Fibroblast of skin of back (primary cell): ENCODE measurements around the gene ARG2.
A peak's percentile ranks its signal among the peaks of the same experiment; 100 is the strongest.

ENCODE experiments used
- DNase-seq: peaks from one replicate; pipeline ENCODE4 v3.0.0-alpha.2; 2013

The ARG2 gene

DNA sequence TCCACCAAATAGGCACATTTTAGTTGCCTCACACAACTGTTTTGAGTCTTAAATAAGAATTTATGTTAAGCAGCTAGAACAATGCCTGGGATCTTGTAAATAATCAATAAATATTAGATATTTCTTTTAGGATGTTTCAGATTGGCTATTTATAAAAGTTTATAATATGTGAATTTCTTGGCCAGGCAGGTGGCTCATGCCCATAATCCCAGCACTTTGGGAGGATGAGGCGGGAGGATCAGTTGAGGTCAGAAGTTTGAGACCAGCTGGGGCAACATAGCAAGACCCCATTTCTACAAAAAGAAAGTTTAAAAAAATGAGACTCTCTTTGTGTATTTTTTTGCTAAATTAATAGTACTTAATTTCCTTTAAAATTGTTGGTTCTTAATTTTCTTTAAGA lies 21.8 kb downstream of the ARG2 start:
- no peak for DNase-seq

DNA sequence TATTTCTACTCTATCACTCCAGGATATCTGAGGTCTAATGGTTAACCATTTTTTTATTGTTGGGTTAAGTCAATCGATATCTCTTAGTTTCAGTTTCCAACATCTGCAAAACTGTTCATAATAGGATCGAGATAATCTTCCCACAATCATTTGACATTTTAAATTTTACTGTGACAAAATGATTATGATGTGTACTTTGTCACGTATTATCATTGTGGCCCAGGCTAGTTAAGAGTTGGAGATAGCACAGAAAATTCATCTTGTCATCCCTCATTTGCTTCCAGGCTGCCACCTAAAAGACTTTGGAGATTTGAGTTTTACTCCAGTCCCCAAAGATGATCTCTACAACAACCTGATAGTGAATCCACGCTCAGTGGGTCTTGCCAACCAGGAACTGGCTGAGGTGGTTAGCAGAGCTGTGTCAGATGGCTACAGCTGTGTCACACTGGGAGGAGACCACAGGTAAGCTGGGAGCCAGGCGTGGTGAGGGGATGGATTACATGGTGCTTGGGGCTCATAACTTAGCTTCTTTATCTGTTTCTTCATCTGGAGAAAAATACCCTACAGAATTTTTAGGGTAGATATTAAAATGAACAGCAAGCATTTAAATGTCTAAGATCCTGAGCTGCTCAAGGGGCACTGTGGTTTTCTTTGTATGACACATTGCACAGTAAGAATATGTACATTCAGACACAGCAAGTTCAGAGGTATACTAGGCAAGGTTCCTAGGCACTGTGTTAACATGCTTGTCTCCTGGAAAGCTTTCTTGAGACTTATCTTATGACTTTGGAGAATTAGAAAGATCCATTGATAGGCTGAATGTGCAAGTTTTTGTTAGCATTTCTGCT lies 22.4 kb downstream of the ARG2 start:
- no peak for DNase-seq

DNA sequence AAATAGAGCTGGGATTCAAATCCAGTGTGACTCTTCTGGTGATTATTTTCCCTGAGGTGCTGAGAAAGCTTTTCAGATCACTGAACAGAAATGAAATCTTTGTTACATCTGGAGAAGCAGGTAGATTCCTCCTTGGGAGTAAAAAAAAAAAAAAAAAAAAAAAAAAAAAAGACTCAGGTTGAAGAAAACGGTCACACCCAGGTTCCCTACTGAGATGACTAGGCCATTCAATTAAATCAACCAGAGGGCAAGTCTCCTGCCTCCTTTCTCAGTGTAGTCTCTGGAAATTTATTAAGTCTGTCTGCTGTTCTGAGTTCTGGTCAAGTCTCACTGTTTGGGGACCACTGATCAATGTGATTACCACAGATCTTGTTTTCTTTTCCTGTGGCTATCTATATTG lies 24.0 kb downstream of the ARG2 start:
- no peak for DNase-seq

DNA sequence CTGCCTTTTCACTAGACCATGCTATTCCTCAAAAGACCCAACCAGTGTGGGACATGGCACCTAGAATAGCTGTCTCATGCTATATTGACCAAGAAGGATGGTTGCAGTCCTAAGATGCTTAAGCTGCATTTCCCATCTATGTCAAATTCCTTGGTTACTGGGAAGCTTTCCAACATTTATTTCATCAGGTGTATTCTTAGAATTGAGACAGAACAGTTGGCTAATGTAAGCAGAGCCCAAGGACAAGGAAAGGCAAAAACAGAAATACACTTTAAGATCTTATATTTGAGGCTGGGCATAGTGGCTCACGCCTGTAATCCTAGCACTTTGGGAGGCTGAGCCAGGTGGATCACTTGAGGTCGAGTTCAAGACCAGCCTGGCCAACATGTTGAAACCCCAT lies 24.7 kb downstream of the ARG2 start:
- no peak for DNase-seq

DNA sequence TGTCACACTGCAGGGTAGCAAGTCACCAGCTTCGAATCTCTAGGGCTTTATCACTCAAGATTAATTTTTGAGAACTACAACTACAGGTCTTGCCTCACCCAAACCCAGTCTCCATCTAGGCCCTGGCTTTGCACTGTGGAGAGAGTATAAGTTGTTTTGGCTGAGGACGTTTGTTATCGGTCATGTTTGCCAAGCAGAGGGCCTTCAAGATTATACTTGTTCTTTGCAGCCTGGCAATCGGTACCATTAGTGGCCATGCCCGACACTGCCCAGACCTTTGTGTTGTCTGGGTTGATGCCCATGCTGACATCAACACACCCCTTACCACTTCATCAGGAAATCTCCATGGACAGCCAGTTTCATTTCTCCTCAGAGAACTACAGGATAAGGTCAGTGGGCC lies 25.7 kb downstream of the ARG2 start:
- no peak for DNase-seq

DNA sequence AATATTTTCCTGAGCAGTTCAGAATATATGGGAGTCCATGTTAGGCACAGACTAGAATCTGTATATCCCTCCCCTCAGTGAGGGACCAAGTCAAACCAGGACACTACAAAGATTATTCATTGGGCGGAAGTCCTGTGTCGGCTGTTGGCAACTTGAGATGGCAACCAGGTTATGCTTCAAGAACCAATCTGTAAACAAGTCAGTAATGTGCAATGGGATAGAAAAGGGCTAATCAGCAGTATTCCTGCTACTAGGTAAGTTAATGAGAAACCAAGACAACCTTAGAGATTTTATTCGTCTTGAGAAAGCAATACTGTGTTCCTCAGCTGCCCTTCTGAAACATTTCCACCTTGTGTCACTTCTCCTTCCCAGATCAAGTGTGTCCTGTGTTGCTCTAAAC lies 26.4 kb downstream of the ARG2 start:
- no peak for DNase-seq

DNA sequence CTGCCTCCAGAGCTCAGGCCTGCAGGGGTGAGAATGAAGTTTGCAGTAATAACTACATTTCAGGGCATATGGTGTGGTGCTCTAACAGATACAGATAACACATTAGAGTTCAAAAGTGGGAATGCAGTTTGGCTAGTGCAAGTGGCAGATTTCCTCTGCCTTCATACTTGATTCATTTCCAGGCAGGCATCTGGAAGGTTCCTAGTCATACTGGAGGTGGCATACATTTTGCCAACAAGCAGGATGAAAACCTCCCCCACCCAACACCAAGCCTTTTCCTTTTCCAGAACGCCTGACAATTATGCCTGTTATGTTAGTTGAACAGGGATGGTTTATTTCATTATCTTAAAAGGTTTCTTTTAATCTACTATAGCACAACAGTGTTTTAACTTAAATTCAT lies 30.4 kb downstream of the ARG2 start:
- no peak for DNase-seq

DNA sequence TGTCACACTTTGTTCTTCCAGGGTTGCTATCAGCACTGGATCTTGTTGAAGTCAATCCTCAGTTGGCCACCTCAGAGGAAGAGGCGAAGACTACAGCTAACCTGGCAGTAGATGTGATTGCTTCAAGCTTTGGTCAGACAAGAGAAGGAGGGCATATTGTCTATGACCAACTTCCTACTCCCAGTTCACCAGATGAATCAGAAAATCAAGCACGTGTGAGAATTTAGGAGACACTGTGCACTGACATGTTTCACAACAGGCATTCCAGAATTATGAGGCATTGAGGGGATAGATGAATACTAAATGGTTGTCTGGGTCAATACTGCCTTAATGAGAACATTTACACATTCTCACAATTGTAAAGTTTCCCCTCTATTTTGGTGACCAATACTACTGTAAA lies 31.0 kb downstream of the ARG2 start:
- peak; percentile 53 for DNase-seq

DNA sequence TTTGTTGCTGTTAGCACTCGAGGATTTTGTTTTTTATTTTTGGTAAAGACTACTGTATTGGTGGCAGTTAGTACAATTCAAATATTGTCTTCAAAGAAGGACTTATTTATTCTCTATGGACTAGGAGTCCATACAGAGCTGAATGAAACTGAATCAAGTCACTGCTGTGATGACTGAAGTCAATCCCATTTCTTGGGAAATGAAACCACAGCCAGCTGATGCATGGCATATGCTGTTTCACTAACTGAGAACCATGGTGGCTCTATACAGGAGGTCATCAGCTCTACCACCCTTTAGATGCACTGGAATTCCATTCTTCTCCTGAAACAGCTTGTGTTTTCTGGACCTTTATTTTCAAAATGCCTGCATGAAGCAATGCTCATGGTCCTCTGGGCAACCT lies 32.5 kb downstream of the ARG2 start:
- DNase-seq: no peak

DNA sequence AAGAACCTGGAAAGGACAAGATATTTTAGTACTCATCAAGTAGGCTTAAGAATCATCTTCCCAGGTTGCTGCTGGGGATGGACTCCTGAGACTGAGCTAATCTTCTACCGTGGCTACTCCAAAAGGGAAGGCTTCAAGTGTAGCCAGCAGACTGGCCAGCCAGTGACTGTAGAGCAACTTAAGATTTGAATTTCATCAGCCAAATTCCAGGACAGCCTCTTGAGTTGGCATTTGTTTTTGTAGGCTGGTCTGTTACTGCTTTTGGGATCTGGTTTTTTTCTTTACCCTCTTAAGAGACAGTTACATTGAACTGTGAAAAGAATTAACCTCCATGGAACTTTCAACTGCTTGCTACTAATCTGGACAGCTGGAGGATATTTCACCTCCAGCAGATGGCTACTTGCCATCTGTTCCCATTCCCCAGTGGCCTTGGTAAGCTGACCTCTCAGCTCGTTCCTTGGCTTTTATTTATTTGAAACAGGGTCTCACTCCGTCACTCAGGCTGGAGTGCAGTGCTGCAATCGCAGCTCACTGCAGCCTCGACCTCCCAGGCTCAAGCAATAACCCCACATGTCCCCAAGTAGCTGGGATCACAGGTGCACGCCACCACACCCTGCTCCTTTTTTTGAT lies 34.0 kb downstream of the ARG2 start:
- DNase-seq: peak; percentile 80

DNA sequence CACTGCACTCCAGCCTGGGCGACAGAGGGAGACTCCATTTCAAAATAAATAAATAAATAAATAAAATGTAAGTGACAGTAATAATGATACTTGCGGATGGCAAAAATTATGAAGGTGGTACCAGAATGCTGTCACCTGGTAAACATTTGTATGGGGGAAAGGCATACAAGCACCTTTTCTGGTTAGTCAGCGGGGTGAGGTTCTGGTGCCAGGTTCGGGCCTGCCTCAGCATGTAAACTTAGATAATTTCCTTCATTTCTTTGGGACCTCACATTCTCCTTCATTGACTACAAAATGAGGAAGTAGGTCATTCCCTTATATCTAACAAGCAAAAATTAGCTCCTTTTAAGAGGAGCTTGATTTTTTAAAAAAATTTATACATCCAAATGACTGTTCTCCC lies 43.9 kb downstream of the ARG2 start:
- no peak for DNase-seq

DNA sequence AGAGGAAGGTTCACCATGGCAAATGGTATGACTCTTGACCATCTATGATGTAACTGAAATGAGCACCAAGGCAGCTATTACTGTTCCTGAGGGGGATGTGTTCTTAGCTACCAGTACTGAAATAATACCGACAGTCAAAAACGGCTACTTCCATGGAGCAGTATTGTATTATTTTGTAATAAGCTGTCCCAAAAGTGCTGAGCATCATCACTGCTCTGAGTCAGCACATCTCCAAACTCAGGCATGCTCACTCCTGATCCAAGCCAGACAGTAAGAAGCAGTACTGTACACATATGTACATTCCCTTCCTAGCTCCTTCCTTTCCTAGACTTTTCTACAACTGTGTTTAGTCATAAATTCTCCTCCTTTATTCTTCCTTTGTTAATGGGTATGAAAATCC lies 46.1 kb downstream of the ARG2 start:
- DNase-seq: peak; percentile 18

DNA sequence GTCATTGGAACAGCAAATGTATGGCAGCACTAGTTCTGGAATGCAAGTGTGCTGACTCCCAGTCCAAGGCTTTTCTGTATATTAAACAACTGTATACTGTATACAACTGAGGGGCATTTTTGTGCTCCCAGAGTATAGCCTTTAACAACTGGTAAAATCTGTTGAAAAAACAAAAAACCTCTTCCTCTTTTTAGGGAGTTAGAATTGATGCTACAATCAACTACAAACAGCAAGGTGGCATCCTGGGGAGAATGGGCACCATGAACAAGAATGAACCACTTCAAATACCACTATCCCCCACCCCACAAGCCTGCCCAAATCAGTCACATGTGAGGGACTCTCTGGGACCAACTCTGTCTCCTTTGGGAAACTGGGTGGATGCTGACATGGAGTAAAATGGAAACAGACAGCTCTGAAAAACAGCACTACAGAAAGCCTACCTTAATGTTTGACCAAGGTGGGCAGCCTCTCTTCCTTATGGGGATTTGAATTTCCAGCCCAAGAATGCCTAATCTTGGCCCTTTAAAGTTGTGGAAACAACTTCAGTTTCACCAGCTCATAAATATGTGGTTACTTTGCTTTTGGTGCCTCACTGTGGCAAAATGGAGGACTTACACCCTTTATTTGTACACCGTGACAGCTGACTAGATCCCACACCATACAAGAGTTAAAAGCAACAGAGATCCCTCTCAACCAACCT lies 47.2 kb downstream of the ARG2 start:
- DNase-seq: peak; percentile 63

DNA sequence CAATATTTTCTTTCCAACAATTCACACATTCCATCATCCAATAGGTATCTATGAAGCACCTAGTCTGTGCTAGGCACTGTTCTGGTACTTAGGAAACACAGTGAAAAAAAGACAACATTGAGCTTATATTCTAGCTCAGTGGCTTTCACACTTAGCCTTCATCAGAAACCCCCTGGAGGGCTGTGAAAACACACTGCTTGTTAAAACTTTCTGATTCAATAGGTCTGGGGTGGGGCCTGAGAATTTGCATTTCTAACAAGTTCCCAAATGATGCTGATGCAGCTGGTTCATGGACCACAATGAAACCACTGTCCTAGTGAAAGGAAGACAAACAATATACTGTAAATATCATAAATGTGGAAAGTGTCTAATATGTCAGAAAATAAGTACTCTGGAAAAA lies 48.8 kb downstream of the ARG2 start:
- no peak for DNase-seq

DNA sequence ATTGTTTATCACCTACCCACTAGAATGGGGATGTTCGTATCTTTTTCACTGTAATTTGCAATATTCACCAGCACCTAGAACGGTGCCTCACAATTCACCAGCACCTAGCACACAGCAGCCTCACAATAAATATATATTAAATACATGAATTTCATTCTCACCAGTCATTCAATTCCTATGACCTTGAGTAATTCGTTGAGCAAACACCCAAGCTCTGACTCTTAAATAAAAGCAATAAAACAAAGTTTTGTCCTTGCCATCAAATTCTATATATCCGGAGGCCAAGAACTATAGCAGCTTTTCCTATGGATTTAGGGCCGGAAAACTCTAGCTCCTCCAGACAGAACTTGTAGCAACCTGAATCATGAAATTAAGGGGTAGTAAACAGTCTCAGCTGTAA lies 53.7 kb downstream of the ARG2 start:
- peak; percentile 56 for DNase-seq

DNA sequence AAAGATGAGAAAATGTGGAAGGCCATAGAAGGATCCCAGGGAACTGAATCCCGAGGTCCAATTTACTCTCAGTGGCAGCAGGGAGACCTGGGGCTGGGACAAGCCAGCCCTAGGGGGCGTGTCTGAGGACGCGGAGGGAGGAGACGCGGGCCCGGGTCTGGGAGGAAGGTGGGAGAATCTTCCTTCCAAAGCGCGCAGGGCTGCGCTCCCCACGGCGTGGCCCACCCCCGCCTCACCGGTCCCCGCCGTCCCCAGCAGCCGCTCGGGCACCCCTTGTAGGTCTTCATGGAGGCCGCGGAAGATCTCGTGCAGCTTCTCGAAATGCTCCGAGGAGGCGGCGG lies 54.4 kb downstream of the ARG2 start:
- DNase-seq: peak; percentile 74

DNA sequence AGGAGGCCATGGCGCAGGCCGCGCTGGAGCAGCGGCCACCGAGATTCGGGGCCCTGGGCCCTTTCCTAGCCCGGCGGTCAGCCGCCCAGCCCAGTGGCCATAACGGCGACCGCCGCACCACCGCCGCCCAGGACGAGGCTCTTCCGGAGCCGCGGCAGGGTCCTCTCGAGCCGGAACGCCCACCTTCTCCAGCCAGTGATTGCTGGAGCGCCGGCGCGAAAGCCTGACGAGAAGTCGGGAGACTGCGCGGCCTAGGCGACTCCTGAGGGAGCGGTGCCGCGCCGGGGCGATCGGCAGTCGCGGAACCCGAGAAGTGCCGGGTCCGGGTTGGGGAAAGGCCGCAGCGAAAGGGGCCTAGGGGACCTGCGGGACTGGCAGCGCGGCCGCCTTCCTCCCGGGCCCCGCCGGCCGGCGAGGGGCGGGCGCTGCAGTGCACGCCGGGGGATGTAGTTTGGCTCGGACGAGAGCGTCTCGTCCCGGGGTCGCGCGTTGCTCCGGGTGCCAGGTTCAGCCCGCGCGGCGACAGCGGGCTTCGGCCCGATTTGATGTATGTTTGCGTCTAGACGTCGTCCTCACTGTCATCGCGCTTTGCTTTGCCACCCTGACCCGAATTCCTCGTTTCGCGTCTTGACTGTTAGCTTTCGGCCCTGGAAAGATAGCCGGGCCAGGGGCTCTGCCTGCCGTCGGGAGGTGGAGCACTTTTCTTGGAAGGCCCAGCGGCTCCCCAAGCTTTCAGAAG lies 54.9 kb downstream of the ARG2 start, which contains the start of gene VTI1B:
VTI1B (minus strand) TSS at position 153 of the 739 bp plus-strand sequence; CDS start at position 10, 143 bp downstream.
- peak; percentile 80 for DNase-seq

DNA sequence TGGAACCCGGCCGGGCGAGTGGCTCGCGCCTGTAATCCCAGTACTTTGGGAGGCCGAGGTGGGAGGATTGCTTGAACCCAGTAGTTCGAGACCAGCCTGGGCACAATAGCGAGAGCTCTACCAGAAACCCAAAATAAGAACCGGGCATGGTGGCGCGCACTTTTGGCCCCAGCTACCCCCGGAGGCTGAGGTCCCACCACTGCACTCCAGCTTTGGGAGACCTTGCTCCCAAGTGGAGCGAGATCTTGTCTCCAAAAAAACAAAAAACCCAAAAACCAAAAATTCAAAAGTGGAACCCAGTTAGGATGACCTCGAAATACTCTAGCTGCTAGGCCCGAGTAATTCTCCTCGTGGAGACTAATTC lies 55.5 kb downstream of the ARG2 start:
- no peak for DNase-seq

DNA sequence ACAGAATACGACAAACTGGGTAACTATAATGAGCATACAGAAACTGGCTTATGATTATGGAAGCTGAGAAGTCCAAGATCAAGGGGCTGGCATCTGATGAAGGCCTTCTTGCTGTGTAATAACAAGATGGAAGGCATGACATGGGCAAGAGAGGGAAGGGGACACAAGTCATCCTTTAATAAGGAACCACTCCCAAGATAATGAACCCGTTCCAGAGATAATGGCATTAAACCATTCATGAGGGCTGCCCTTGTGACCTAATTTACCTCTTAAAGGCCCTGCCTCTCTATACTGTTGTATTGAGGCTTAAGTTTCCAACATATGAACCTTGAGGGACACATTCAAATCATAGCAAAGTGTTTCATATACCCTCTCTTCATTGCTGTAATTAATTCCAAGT lies 59.3 kb downstream of the ARG2 start:
- DNase-seq: no peak

DNA sequence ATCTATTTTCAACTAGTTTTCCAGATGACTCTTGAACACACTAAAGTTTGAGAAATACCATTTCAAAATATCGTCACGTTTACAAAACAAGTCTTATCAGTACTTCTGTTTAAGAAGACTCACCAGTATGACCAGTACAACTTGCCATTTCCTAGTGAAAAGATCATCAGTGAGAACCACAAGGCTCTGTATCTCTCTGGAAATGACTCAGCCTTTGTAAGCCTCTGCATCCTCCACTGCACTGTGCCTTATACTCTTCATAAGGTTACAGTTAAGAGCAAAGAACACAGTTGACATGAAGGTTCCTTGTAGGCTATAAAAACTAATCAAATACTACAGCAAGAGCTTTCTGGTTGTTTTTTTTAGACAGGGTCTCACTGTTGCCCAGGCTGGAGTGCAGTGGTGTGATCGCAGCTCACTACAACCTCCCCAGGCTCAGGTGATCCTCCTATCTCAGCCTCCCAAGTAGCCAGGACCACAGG lies 60.4 kb downstream of the ARG2 start:
- DNase-seq: peak; percentile 70

DNA sequence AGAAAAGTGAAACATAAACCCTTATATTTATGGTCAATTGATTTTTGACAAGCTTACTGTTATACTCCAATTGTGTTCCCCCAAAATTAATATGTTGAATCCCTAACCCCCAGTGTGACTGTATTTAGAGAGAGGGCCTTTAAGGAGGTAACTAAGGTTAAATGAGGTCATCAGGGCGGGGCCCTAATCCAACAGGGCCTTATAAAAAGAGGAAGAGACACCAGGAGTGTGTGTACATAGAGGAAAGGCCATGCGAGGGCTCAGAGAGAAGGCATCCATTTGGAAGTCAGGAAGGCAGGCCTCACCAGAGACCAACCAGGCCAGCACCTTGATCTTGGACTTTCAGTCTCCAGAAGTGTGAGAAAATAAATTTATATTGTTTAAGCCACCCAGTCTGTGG lies 61.2 kb downstream of the ARG2 start:
- DNase-seq: no peak

DNA sequence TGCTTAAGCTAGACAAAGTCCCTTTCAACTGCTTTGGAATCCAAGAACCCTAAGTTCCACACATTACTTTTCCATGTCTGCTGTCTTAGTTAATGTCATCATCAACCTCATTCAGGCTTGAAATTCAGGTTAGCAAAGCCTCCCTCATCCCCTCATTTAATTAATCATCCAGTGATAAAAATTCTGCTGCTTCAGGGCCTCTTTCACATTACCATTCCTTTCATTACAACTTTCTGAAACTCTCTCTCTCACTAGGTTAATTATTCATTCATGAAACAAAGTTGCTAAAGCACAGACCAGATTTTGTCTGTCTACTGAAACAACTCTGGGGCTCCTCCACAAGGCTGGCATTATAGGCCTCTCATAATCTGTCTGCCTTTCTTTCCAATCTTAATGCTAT lies 64.1 kb downstream of the ARG2 start:
- no peak for DNase-seq

DNA sequence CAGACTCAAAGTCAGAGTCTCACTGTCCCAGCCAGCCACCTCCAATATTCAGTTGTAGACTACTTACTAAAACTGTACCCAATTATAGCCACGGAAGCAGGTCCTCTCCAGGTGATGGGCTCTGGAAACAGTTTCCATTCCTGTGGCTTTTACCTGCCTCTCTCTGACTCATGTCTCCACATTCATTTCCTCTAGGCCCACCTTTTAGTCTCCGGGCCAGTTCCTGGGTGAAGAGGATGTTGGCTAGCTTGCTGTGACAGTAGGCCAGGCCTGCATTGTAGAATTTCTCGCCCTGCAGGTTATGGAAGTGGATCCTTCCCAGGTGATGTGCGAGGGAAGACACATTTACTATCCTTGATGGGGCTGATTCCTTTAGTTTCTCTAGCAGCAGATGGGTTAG lies 70.3 kb downstream of the ARG2 start:
- no peak for DNase-seq
